ENCODE data around the gene RALGAPA1. TPM values are rescaled to one million over a fixed set of nuclear protein-coding genes. Genes with fewer than 3 reads are reported as not detected.

Gene RALGAPA1
- polyA plus RNA-seq, 1 of the 3 experiments (the other 2 are of a cell fraction) = 3.6 TPM

DNA sequence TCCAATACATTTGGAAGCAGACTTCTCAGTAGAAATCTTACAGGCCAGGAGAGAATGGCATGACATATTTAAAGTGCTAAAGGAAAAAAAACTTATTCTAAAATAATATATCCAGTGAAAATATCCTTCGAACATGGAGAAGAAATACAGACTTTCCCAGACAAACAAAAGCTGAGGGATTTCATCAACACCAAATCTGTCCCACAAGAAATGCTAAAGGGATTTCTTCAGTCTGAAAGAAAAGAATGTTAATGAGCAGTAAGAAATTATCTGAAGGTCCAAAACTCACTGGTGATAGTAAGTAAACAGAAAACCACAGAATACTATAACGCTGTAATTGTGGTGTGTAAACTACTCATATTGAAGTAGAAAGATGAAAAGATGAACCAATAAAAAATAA, 171.2 kb downstream of the RALGAPA1 start (continued):
- TF ChIP-seq CHD2 (IDR thresholded peaks at IDR 0.05; ENCODE audit: low read length, partially characterized antibody) (no peak), NRF1 (IDR thresholded peaks at IDR 0.05; ENCODE audit: low read depth, low read length) (no peak), RFX5 (IDR thresholded peaks at IDR 0.05; ENCODE audit: low read length) (no peak), FOXJ3 (CRISPR knock-in tag; IDR thresholded peaks at IDR 0.05) (no peak), TAF1 (IDR thresholded peaks at IDR 0.05; ENCODE audit: borderline replicate concordance, low read depth, low read length) (no peak), TEAD4 (IDR thresholded peaks at IDR 0.05; ENCODE audit: borderline replicate concordance, insufficient read depth) (no peak), NFIC (IDR thresholded peaks at IDR 0.05; ENCODE audit: borderline replicate concordance) (no peak), TCF12 (IDR thresholded peaks at IDR 0.05) (no peak)

DNA sequence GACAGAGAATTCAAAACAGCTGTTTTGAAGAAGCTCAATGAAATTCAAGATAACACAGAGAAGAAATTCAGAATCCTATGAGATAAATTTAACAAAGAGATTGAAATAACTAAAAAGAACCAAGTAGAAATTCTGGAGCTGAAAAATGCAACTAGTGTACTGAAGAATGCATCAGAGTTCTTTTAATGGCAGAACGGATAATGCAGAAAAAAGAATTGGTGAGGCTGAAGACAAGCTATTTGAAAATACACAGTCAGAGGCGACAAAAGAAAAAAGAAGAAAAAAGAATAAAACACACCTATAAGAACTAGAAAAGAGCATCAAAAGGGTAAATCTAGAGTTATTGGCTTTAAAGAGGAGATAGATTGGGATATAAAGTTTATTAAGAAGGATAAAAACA, 171.8 kb downstream of the RALGAPA1 start:
- ChIA-PET CTCF (no interaction called here), POLR2A (no interaction called here)
- no peak for DNase-seq
- Histone ChIP-seq H3K27ac (ENCODE audit: low read depth in 2 of 2, low read length in 1 of 2) (no peak overlapping the region), H3K4me1 (ENCODE audit: control insufficient read depth in 1 of 2, insufficient read depth in 2 of 2, low read depth in 1 of 2, low read length in 1 of 2) (no peaks in the 10 kb centered on the region), H3K36me3 (replicated peaks in 1 of 2; ENCODE audit: control insufficient read depth in 1 of 2, insufficient read depth in 2 of 2, low read length in 1 of 2) (peaks cover 11 to 41% of the 10 kb centered on the region in 2 experiments), H3K9ac (no peak overlapping the region), H3K9me2 (no peaks in the 10 kb centered on the region), H2AFZ (ENCODE audit: low read depth) (no peak overlapping the region), H4K20me1 (ENCODE audit: insufficient read depth) (no peaks in the 10 kb centered on the region), H3K9me3 (no peaks in the 10 kb centered on the region), H3K4me3 (ENCODE audit: low read depth in 2 of 2, low read length in 1 of 2) (no peak overlapping the region), H3F3A (replicated peaks; ENCODE audit: insufficient read depth) (no peaks in the 10 kb centered on the region), H3K4me2 (no peak overlapping the region), H3K79me2 (ENCODE audit: insufficient read depth) (no peaks in the 10 kb centered on the region), H3K27me3 (ENCODE audit: insufficient read depth) (no peaks in the 10 kb centered on the region)
- TF ChIP-seq EZH2phosphoT487 (IDR thresholded peaks at IDR 0.05; ENCODE audit: borderline replicate concordance, low read depth) = no peak
- TF ChIP-seq, protein P1, sequence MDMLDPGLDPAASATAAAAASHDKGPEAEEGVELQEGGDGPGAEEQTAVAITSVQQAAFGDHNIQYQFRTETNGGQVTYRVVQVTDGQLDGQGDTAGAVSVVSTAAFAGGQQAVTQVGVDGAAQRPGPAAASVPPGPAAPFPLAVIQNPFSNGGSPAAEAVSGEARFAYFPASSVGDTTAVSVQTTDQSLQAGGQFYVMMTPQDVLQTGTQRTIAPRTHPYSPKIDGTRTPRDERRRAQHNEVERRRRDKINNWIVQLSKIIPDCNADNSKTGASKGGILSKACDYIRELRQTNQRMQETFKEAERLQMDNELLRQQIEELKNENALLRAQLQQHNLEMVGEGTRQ (IDR thresholded peaks at IDR 0.05; ENCODE audit: borderline replicate concordance, low read depth, low read length) = no peak
- TF ChIP-seq SIN3A (IDR thresholded peaks at IDR 0.05; ENCODE audit: borderline replicate concordance, low read depth, low read length) = no peak
- no peak for TF ChIP-seq YY1 (IDR thresholded peaks at IDR 0.05; ENCODE audit: low read depth)
- TF ChIP-seq, protein P2, sequence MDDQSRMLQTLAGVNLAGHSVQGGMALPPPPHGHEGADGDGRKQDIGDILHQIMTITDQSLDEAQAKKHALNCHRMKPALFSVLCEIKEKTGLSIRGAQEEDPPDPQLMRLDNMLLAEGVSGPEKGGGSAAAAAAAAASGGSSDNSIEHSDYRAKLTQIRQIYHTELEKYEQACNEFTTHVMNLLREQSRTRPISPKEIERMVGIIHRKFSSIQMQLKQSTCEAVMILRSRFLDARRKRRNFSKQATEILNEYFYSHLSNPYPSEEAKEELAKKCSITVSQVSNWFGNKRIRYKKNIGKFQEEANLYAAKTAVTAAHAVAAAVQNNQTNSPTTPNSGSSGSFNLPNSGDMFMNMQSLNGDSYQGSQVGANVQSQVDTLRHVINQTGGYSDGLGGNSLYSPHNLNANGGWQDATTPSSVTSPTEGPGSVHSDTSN (IDR thresholded peaks at IDR 0.05) = no peak
- no peak for TF ChIP-seq NFIC (IDR thresholded peaks at IDR 0.05; ENCODE audit: borderline replicate concordance)
- no peak for TF ChIP-seq MEF2A (IDR thresholded peaks at IDR 0.05; ENCODE audit: borderline replicate concordance, low read depth)
- TF ChIP-seq, protein P3, sequence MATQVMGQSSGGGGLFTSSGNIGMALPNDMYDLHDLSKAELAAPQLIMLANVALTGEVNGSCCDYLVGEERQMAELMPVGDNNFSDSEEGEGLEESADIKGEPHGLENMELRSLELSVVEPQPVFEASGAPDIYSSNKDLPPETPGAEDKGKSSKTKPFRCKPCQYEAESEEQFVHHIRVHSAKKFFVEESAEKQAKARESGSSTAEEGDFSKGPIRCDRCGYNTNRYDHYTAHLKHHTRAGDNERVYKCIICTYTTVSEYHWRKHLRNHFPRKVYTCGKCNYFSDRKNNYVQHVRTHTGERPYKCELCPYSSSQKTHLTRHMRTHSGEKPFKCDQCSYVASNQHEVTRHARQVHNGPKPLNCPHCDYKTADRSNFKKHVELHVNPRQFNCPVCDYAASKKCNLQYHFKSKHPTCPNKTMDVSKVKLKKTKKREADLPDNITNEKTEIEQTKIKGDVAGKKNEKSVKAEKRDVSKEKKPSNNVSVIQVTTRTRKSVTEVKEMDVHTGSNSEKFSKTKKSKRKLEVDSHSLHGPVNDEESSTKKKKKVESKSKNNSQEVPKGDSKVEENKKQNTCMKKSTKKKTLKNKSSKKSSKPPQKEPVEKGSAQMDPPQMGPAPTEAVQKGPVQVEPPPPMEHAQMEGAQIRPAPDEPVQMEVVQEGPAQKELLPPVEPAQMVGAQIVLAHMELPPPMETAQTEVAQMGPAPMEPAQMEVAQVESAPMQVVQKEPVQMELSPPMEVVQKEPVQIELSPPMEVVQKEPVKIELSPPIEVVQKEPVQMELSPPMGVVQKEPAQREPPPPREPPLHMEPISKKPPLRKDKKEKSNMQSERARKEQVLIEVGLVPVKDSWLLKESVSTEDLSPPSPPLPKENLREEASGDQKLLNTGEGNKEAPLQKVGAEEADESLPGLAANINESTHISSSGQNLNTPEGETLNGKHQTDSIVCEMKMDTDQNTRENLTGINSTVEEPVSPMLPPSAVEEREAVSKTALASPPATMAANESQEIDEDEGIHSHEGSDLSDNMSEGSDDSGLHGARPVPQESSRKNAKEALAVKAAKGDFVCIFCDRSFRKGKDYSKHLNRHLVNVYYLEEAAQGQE (IDR thresholded peaks at IDR 0.05; ENCODE audit: low read depth, low read length) = no peak
- no peak for TF ChIP-seq EP300 (IDR thresholded peaks at IDR 0.05; ENCODE audit: borderline replicate concordance in 1 of 2, low read depth in 1 of 2, low read length in 1 of 2)
- no peak for TF ChIP-seq GATA2 (CRISPR knock-in tag; IDR thresholded peaks at IDR 0.05)
- no peak for TF ChIP-seq ELF1 (IDR thresholded peaks at IDR 0.05)
- TF ChIP-seq TAF1 (IDR thresholded peaks at IDR 0.05; ENCODE audit: borderline replicate concordance, low read depth, low read length) = no peak
- no peak for TF ChIP-seq RCOR1 (IDR thresholded peaks at IDR 0.05; ENCODE audit: low read length)
- no peak for TF ChIP-seq FOXJ3 (CRISPR knock-in tag; IDR thresholded peaks at IDR 0.05)
- TF ChIP-seq SMC3 (IDR thresholded peaks at IDR 0.05; ENCODE audit: low read depth, low read length) = no peak
- TF ChIP-seq, protein P4, sequence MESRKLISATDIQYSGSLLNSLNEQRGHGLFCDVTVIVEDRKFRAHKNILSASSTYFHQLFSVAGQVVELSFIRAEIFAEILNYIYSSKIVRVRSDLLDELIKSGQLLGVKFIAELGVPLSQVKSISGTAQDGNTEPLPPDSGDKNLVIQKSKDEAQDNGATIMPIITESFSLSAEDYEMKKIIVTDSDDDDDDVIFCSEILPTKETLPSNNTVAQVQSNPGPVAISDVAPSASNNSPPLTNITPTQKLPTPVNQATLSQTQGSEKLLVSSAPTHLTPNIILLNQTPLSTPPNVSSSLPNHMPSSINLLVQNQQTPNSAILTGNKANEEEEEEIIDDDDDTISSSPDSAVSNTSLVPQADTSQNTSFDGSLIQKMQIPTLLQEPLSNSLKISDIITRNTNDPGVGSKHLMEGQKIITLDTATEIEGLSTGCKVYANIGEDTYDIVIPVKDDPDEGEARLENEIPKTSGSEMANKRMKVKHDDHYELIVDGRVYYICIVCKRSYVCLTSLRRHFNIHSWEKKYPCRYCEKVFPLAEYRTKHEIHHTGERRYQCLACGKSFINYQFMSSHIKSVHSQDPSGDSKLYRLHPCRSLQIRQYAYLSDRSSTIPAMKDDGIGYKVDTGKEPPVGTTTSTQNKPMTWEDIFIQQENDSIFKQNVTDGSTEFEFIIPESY (IDR thresholded peaks at IDR 0.05; ENCODE audit: borderline replicate concordance, low read depth) = no peak
- no peak for TF ChIP-seq JUND (IDR thresholded peaks at IDR 0.05)
- 90% methylated on average over 2 of the region's 2 CpGs for WGBS (ENCODE audit: low lambda C conversion rate)
